ENCODE data around the gene ZCCHC14.

- TF ChIP-seq CTCF (IDR thresholded peaks at IDR 0.05; ENCODE audit: insufficient read depth, low read length, poor library complexity, severe bottlenecking): no peak
- TF ChIP-seq EZH2phosphoT487 (conservative IDR thresholded peaks at IDR 0.05; ENCODE audit: low read length): no peak
These were observed 23.5 kb upstream of the ZCCHC14 start for GRCh38 chr16:87516361-87516760.
